ENCODE data around the gene LCN12.
A peak's percentile ranks its signal among the peaks of the same experiment; 100 is the strongest.

The LCN12 gene

DNA sequence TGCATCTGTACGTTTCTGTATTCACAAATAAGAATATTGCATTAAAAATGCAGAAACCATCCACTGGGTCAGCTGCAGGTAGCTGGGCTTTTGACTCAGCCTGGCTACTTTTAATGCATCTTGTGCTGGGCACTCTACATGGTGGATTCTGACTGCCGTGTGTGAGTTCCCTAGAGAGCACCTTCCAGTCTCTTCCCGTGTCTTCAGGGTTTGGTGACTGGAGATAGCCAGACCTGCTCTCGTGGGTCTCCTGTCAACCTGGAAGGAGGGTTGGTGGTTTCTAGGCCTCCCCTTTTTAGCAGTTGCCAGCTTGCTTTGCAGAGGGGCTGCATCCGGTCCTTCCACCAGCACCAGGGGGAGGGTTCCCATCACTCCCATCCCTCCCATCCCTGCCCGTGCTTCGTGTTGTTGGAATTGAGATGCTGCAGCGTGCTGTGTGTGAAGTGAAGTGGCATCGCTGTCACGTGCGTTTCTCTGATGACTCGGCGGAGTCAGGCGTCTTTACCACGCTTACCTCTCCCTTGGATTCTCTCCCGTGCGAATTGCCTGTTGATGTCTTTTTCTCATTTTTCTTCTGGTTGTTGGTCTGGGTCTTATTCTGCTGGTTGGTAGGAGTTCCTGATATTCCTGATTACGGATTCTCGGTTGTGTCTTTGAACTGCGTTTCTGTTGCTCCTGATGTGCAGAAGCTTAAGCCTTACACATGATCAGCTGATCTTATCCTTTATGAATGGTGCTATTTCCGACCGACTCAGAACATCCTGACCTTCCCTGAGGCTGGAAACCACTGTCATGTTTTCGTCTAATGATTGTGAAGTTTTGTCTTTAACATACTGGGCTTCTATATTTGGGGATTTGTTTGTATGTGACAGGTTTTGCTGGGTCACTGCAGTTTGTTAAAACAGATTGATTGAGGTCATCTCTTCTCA is 24.5 kb upstream of the LCN12 start:
- peak; percentile 62 for DNase-seq (ENCODE audit: low spot score)

DNA sequence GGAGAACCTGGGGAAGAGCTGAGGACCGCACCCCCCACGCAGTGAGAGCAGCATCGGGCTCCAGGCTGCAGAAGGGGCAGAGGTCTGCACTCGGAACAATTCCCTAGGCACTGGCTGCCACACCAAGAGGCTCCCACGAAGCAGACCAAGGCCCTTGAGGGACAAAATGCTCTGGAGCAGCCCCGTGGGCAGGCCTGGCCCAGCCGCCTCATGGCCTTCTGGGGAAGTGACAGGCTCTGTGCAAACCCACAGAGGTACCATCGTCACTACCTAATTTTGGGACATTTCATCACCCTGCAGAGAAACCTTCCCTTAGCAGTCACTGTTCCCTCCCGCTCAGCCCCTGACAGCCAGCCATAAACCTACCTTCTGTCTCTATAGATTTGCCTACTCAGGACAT is 23.5 kb upstream of the LCN12 start:
- DNase-seq (ENCODE audit: low spot score) = no peak

DNA sequence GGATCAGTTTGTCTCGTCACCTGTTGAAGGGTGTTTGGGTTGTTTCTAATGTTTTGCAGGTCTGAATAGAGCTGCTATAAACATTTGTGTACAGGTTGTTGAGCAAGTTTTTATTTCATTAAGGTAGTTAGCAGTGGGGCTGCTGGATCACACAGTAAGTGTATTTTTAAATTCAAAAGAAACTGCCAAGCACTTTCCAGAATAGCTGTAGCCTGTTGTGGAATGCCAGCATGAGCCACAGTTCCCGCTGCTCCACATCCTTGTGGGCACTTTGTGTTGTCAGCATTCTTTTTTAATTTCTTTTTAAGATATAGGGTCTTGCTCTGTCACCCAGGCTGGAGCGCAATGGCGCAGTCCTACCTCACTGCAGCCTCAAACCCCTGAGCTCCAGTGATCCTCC is 22.1 kb upstream of the LCN12 start:
- no peak for DNase-seq (ENCODE audit: low spot score)

DNA sequence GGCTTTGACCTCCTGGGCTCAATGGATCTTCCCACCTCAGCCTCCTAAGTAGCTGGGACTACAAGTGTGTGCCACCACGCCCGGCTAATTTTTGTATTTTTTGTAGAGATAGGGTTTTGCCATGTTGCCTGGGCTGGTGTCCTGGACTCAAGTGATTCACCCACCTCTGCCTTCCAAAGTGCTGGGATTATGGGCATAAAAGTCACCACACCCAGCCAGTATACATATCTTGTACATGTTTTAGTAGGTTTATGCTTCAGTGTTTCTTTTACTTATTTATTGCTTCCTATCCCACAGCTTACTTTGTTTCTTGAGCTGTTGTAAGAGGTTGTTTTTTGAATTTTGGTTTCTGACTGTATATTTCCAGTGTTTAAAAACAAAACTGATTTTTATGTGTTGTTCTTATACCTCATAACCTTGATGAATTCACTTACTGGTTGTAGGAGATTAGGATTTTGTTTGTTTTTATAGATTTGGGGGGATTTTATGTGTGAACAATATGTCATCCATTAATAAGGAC is 20.4 kb upstream of the LCN12 start:
- DNase-seq (ENCODE audit: low spot score) = no peak

DNA sequence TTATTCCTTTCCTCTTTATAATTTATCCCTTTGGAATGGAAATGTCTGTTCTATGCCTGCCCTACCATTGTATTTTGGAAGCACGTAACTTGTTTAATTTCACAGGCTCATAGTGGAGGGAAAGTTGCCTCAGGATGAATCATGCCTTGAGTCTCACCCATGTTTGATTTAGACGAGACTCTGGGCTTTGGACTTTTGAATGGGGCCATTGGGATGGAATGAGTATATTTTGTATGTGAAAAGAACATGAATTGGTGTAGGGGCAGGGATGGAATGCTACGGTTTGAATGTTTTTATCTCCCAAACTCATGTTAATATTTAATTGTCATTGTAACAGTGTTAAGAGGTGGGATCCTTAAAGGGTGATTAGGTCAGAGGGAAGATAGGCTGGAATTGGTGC is 17.8 kb upstream of the LCN12 start:
- no peak for DNase-seq (ENCODE audit: low spot score)

DNA sequence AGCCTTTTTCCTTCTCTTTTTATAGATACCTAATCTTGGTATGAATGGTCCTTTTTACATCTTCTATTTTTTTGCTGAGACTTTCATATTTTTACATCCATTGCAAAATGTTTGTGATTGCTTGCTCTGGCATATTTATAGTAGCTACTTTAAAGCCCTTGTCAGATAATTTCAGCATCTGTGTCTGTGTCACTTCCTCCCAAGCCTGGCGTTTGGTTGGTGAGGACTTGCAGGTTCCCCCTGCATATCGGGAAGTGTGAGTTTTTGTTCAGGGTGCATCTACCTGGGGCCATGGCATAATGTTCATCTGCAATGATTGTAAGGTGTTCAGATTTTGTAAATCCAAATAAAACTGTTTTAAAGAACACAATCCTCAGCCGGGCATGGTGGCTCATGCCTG is 16.4 kb upstream of the LCN12 start:
- no peak for DNase-seq (ENCODE audit: low spot score)

DNA sequence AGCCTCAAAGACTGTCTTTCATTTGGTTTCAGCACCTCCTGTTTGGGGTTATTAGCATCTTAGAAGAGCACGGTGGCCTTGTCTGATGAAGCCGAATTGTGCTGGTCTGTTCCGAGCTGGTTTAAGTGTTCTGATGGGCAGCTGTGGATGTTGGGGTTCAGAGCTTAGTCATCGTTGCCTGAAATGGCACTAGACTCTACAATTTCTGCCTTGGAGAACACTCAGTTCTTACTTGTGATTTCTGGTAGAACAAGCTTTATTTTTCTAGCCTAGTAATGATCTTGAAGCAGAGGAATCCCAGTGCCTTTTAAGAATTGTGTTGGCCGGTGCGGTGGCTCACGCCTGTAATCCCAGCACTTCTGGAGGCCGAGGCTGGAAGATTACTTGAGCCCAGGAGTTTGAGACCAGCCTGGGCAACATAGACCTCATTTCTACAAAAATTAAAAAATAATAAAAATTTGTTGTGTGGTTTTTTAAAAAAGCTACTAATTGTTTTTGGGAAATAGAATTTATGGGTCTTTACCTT is 15.4 kb upstream of the LCN12 start:
- DNase-seq (ENCODE audit: low spot score) = no peak

DNA sequence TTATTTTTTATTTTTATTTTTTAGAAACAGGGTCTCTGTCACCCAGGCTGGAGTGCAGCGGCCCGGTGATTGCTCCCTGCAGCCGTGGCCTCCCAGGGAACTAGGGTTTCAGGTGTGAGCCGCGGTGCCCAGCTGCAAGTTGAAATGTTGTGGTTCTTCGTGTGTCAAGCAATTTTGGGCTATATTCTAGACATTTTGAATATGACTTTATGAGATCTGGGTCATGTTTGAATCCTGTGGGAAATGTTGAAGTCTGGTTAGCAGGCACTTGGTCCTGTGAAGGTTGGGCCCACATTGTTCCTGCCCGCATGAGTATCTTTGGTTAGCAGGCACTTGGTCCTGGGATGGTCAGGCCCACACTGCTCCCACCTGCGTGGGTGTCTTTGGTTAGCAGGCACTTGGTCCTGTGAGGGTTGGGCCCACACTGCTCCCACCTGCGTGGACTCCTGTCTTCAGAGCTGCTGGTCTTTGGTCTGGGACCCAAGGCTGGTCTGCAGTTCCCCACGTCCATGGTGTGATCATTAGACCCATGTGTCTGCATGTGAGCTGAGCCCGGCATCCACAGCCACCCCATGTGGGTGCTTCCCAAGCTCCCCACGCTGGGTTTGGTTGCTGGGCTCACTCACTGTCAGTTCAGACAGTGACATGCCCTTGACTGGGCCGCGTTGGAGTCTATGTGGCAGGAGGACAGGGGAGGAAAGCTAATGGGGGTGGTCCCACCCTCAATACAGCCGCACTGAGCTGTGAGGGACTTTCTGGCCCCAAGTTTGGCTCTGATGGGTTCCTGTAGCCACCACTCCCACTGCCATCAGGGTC is 14.7 kb upstream of the LCN12 start:
- no peak for DNase-seq (ENCODE audit: low spot score)

DNA sequence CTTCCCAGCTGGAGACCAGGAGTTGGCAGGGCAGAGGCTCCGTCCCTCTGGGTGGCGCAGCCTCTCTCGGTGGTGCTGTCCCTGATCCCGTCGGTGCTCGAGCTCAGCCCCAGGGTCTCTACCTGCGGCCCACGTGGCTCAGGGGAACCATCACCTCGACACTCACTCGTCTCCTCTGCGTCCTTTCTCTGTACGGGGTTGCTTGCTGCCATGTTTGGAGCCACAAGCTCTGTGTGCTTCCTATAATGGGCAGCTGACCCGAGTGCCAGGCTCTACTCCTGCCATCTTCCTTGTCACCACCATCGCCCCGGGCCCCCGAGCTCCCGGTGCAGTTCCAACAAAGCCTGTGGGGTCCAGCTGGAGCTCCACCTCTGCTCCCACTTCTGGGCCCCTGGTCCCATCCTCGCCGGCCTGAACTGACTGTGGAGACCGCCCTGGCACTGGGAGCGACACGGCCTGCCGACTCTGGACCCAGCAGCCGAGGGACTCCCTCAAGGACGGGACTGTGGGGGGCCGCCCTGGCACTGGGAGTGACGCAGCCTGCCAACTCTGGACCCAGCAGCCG is 12.6 kb upstream of the LCN12 start:
- no peak for DNase-seq (ENCODE audit: low spot score)

DNA sequence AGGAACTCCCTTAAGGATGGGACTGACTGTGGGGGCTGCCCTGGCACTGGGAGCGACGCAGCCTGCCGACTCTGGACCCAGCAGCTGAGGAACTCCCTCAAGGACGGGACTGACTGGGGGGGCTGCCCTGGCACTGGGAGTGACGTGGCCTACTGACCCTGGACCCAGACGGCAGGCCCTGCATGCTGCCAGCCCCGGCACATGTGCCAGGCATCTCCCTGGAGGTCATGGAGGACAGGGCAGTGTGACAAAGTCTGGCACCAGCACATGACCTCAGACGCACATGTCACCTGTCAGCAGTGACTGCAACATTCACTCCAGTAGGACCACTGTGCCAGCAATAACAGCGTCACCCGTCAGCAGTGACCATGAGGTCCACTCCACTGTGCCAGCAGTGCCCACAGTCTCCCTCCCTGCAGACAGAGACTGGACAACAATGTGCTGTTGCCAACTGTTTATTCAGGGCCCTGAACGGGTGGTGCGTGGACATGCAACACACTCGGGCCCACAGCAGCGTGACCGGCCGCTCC is 12.0 kb upstream of the LCN12 start:
- no peak for DNase-seq (ENCODE audit: low spot score)

DNA sequence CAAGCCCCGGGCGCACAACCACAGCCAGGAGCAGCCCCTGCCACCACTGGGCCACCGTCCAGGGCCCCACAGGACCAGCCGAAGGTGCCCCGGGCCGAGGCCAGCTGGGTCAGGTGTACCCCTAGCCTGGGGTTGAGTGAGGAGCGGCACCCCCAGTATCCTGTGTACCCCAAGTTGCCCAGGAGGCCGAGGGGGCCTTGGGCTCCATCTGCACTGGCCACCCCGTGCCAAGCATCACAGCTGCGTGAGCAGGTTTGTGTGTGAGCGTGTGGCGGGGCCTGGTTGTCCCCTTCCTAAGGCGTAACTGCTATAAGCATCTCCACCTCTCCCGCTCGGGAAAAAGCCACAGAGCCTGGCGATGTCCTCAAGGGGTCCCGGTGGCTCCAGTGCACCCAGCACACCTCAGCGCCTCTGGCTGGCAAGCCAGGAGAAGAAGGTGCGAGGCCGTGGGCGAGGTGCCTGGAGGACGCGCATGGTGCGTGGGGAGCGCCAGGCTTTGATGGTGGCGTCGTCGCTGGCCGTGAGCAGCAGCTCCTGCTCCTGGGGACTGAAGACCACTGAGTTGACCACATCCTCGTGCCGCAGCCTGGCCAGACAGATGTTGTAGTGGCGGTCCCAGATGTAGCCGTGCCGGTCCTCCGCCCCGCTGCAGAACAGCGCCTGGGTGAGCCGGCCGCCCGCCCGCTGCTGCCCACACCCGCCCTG is 11.4 kb upstream of the LCN12 start:
- no peak for DNase-seq (ENCODE audit: low spot score)

DNA sequence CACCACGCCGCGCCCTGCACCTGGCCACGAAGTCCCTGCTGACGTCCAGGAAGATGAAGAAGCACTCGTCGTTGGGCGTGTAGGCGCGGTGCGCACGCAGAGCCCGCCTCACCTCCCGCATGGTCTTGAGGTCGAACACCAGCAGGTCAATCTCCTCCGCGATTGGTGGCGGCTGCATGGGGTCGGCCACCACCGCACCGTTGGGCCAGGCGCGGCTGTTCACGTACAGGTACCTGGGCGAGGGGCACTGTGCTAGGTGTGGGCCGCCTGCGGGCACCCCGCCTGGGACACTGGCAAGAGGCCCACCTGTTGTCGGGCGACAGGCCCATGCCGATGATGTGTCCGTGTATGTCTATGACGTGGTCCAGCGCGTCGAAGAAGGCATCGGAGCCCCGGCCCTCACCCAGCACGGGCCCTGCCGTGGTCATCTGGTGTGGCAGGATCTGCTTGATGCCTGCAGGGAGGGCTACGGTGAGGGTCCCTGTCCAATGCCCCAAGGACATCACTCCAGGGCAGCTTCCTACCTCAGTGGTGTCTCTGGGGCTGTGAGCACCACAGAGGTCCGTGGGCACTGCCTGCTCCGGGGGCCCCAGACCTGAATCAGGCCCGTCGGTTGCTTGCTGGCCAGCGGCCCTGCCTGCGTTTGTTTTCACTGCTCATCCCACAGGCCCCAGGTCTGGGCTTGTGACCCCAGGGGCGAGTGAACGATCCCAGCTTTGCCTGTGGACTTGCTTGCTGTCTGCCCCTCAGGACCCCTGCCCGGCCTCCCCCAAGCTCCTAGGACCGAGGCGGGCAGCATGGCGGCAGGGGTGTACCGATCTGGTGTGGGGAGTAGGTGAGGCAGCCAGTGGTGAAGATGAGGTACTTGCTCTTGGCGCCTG is 10.6 kb upstream of the LCN12 start:
- DNase-seq (ENCODE audit: low spot score) = no peak

DNA sequence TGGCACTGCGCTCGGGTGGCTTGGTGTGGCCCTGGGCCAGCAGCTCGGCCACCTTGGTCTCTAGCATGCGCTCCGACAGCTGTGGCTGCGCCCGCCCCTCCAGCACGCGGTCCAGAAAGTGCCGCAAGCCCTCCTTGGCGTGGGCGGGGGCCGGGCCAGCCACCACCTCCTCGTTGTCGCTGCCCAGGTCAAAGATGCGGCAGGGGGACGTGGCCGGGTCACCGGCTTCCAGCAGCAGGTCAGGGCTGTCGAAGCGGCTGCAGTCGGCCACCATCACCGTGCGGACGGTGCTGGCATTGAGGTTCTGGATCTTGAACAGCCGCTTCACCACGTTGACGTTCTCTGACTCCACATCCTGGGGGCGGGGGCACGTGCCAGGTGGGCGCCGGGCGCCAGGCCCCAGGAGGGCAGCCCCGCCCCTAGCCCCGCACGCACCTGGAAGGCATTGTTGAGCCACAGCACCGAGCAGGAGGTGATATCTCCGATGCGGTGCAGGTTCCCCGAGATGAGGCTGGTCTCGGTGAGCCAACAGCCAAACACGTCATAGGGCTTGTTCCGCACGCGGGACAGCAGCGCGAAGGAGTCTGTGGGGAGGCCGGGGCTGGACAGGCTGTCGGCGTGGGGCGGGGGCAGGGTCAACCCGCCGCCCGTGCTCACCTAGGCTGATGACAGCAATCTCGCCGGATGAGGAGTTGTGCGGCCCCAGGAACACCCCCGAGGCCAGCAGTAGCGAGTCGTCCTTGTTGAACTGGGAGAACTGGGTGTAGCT is 9.8 kb upstream of the LCN12 start:
- no peak for DNase-seq (ENCODE audit: low spot score)

DNA sequence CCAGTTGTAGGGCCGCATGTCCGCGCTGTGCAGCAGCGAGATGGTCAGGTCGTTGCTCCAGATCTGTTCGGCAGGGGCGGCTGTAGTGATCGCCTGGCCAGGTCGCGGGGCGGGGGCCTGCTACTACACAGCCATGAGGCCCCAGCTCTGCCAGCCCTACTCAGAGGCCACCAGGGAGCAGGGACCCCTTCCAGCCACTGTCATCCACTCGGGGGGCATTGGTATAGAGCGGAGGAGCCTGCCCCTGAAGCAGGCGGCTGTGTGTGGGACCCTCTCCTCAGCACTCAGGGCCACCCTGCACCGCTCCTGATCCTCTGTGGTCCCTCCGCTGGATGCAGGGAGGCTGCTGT is 9.2 kb upstream of the LCN12 start:
- DNase-seq (ENCODE audit: low spot score) = no peak

DNA sequence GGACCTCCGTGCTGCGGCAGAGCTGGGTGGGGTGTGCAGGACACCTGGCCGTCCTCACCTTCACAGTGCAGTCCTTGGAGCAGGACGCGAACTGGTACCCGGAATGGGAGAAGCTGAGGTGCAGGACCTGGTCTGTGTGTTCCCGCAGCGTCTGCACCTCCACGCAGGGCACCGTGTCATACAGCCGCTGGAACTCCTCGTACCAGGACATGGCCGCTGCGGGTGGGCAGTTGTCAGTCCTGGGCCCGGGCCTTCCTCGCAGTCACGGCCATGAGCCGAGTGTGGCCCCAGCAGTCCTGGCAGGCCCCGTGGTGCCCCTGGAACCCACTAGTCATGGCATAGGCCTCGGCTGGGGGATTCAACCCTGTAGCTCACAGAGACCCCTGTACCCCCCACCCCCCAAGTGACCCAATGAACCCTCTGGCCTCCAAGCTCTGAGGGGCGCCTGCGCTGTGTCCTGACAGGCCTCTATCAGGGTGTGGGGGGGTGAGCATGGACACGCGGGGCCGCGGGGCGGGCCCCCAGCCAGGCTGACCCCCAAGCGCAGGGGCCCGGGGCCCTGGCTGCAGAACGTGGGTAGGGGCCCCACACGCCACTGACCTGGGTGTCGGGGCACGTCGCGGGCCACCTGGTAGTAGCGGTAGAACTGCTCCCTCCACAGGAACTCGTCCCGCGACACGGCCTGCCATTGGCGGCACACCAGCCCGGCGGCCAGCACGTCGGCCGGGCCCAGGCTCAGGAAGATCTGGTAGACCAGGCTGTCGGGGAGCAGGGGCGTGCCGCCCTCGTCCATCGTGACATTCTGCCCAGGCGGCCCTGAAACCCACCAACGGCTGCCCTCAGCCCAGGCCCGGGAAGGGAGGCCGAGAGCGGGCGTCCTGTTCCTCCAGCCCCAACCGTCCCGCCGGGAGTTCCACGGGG is 8.5 kb upstream of the LCN12 start:
- peak; percentile 27 for DNase-seq (ENCODE audit: low spot score)

DNA sequence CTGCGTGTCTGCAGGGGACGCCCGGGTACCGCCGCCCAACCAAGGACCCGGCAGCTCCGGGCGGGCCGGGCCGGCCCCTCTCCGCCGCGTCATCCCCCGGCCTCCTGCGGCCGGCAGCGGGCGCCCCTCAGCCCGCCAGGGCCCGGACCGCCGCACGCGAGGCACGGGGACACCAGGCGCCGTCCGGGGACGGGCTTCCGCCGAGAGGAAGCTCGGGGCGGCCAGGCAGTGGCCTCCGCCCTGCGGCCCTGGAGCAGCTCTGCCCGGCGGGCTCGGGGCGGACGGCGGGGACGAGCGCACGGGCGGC is 7.9 kb upstream of the LCN12 start:
- DNase-seq (ENCODE audit: low spot score) = peak; percentile 69

DNA sequence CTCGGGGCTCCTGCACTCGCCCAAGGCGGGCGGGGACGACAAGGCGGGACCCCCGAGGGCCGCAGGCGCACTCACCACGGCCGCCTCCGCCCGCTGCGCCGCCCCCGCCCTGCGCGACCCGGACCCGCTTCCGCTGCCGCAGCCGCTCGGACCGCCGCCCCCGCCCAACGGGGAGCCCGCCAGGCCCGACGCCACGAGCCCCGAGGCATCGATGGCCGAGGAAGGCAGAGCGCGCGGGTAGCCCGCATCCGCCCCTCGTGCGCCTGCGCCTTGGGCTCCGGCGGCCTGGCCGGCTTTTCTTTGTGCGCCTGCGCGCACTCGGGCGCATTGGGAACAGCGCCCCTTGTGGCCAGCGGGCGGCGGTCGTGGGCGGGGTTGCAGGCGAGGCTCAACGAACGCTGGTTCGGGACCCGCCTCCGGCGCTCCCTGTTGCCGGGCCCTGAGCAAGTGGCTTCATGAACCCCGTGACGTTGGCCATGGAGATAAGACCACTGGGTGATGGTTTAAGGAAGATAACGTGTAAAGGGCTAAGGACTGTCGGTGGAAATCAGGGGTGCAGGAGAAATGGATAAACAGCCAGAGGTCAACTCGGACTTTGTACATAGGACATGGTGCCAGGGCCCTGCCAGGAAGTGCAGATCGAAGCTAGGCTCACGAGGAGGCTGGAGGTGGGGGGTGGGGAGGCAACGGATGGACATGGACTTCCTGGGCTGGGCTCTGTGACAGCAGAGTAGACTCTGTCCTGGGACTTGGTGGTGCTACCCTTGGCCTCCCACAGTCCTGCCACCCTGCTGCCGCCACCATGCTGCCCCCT is 7.3 kb upstream of the LCN12 start, which contains the start of the genes C8G and FBXW5:
Gene C8G (plus strand): TSS at position 725 of the 814 bp plus-strand sequence. CDS start 78 bp downstream, at position 803.
Gene FBXW5 (minus strand): TSS at position 220 of the 814 bp plus-strand sequence. CDS start 655 bp downstream, outside the sequence.
- peak; percentile 89 for DNase-seq (ENCODE audit: low spot score)
